Stimulated activated naive B cell treated with anti-CD40 and anti-IgM and Interleukin-4, amounts not matched to agents 10 μg/mL and 1 μg/mL and 100 μg/mL, for 72 hours (primary cell): Measurements from ENCODE around the gene MEDAG.
"Not testable (repeated sequence)": the region's sequence is repeated elsewhere in the genome, so short reads cannot be mapped to it uniquely, and the experiment has no call there.

Experiments
- ATAC-seq, 2 donors: fragments of 150-1000 bp; cut with Tn5 transposase; replicated peaks; 2 replicates each; pipeline ENCODE4 v1.10.0; 2021; ENCODE audit warnings: moderate library complexity in 1 of 2
- DNase-seq: peaks from one replicate; pipeline ENCODE4 v3.0.0; 2021
- H3K27ac Mint-ChIP-seq: one replicate; pipeline ENCODE4 v1.8.0; 2022; ENCODE audit warnings: mild to moderate bottlenecking, mixed read lengths
- H3K27me3 Mint-ChIP-seq, 2 donors: one replicate each; pipeline ENCODE4 v1.8.0; 2022; ENCODE audit warnings: mixed read lengths in 2 of 2
- H3K36me3 Mint-ChIP-seq, 2 donors: one replicate each; pipeline ENCODE4 v1.8.0; 2022; ENCODE audit warnings: mixed read lengths in 2 of 2, mild to moderate bottlenecking in 1 of 2
- H3K4me1 Mint-ChIP-seq, 2 donors: one replicate each; pipeline ENCODE4 v1.8.0; 2022; ENCODE audit warnings: mixed read lengths in 2 of 2, mild to moderate bottlenecking in 1 of 2
- H3K4me3 Mint-ChIP-seq, 2 donors: one replicate each; pipeline ENCODE4 v1.8.0; 2022; ENCODE audit warnings: mild to moderate bottlenecking in 2 of 2, mixed read lengths in 2 of 2, moderate library complexity in 1 of 2
- H3K9me3 Mint-ChIP-seq, 2 donors: one replicate each; pipeline ENCODE4 v1.8.0; 2022; ENCODE audit warnings: mixed read lengths in 2 of 2, mild to moderate bottlenecking in 1 of 2

MEDAG gene

GRCh38 chr13:30907121-30907861, 1.2 kb downstream of the MEDAG start:
- Mint-ChIP-seq H3K9me3 (no peaks in the 10 kb centered on the region), H3K4me1 (peaks cover 8 to 16% of the 10 kb centered on the region in 2 donors), H3K27me3 (peaks cover 46 to 54% of the 10 kb centered on the region in 2 donors), H3K4me3 (no peak overlapping the region), H3K27ac (no peak overlapping the region), H3K36me3 (no peaks in the 10 kb centered on the region)
- no peak for ATAC-seq
- DNase-seq, result no peak

GRCh38 chr13:30908416-30908980, 2.4 kb downstream of the MEDAG start:
- DNase-seq, result no peak
- peaks cover 42 to 54% of the 10 kb centered on the region in 2 donors for H3K27me3 Mint-ChIP-seq
- no peaks in the 10 kb centered on the region for H3K9me3 Mint-ChIP-seq
- no peak overlapping the region for H3K4me3 Mint-ChIP-seq
- H3K36me3 Mint-ChIP-seq, result no peaks in the 10 kb centered on the region
- H3K27ac Mint-ChIP-seq, result no peak overlapping the region
- no peak for ATAC-seq
- peaks cover 8 to 16% of the 10 kb centered on the region in 2 donors for H3K4me1 Mint-ChIP-seq

GRCh38 chr13:30910676-30911075, 4.6 kb downstream of the MEDAG start:
- Mint-ChIP-seq H3K4me1 (peaks cover 5 to 16% of the 10 kb centered on the region in 2 donors), H3K27ac (no peak overlapping the region), H3K9me3 (no peaks in the 10 kb centered on the region), H3K27me3 (peaks cover 33 to 43% of the 10 kb centered on the region in 2 donors), H3K4me3 (no peak overlapping the region), H3K36me3 (no peaks in the 10 kb centered on the region)
- no peak for ATAC-seq
- no peak for DNase-seq

- Mint-ChIP-seq H3K4me1 (no peaks in the 10 kb centered on the region), H3K27me3 (peaks cover 30 to 34% of the 10 kb centered on the region in 2 donors), H3K9me3 (no peaks in the 10 kb centered on the region), H3K4me3 (no peak overlapping the region), H3K36me3 (no peaks in the 10 kb centered on the region), H3K27ac (no peak overlapping the region)
- DNase-seq (no peak), ATAC-seq (no peak)
Observed at GRCh38 chr13:30915691-30916541, 9.8 kb downstream of the MEDAG start.

- Mint-ChIP-seq H3K4me1 (no peaks in the 10 kb centered on the region), H3K4me3 (no peak overlapping the region), H3K9me3 (no peaks in the 10 kb centered on the region), H3K36me3 (no peaks in the 10 kb centered on the region), H3K27ac (no peak overlapping the region), H3K27me3 (peaks cover 25 to 33% of the 10 kb centered on the region in 2 donors)
- no peak for ATAC-seq
- no peak for DNase-seq
Observed at GRCh38 chr13:30916991-30917390, 10.9 kb downstream of the MEDAG start.

- peaks cover 29 to 41% of the 10 kb centered on the region in 2 donors for H3K27me3 Mint-ChIP-seq
- no peak for ATAC-seq
- H3K9me3 Mint-ChIP-seq, result peaks cover 0 to 4% of the 10 kb centered on the region in 2 donors
- no peaks in the 10 kb centered on the region for H3K36me3 Mint-ChIP-seq
- no peaks in the 10 kb centered on the region for H3K4me1 Mint-ChIP-seq
- H3K27ac Mint-ChIP-seq, result no peak overlapping the region
- no peak for DNase-seq
- H3K4me3 Mint-ChIP-seq, result no peak overlapping the region
Observed at GRCh38 chr13:30918662-30919405, 12.8 kb downstream of the MEDAG start.

- Mint-ChIP-seq H3K9me3 (peaks cover 0 to 4% of the 10 kb centered on the region in 2 donors), H3K27ac (no peak overlapping the region), H3K27me3 (peaks cover 23 to 42% of the 10 kb centered on the region in 2 donors), H3K4me1 (no peaks in the 10 kb centered on the region), H3K36me3 (no peaks in the 10 kb centered on the region), H3K4me3 (no peak overlapping the region)
- ATAC-seq, result no peak
- DNase-seq, result no peak
Observed at GRCh38 chr13:30920162-30920909, 14.3 kb downstream of the MEDAG start.

- Mint-ChIP-seq H3K9me3 (peaks cover 0 to 4% of the 10 kb centered on the region in 2 donors), H3K4me1 (no peaks in the 10 kb centered on the region), H3K27ac (no peak overlapping the region), H3K4me3 (no peak overlapping the region), H3K27me3 (peaks cover 18 to 32% of the 10 kb centered on the region in 2 donors), H3K36me3 (no peaks in the 10 kb centered on the region)
- ATAC-seq (no peak), DNase-seq (no peak)
Observed at GRCh38 chr13:30923418-30923817, 17.3 kb downstream of the MEDAG start.

GRCh38 chr13:30924721-30925120, 18.6 kb downstream of the MEDAG start:
- Mint-ChIP-seq H3K36me3 (no peaks in the 10 kb centered on the region), H3K4me1 (no peaks in the 10 kb centered on the region), H3K27ac (no peak overlapping the region), H3K4me3 (no peak overlapping the region), H3K9me3 (peaks cover 0 to 4% of the 10 kb centered on the region in 2 donors), H3K27me3 (peaks cover 21 to 44% of the 10 kb centered on the region in 2 donors)
- no peak for ATAC-seq
- DNase-seq, result no peak

GRCh38 chr13:30925429-30925828, 19.4 kb downstream of the MEDAG start:
- H3K4me3 Mint-ChIP-seq, result no peak overlapping the region
- DNase-seq, result no peak
- H3K27ac Mint-ChIP-seq, result no peak overlapping the region
- peaks cover 24 to 45% of the 10 kb centered on the region in 2 donors for H3K27me3 Mint-ChIP-seq
- H3K36me3 Mint-ChIP-seq, result no peaks in the 10 kb centered on the region
- H3K9me3 Mint-ChIP-seq, result peaks cover 0 to 4% of the 10 kb centered on the region in 2 donors
- ATAC-seq, result no peak
- H3K4me1 Mint-ChIP-seq, result no peaks in the 10 kb centered on the region

GRCh38 chr13:30926781-30927180, 20.7 kb downstream of the MEDAG start:
- no peak for DNase-seq
- Mint-ChIP-seq H3K27me3 (peaks cover 31 to 50% of the 10 kb centered on the region in 2 donors), H3K4me1 (no peaks in the 10 kb centered on the region), H3K36me3 (no peaks in the 10 kb centered on the region), H3K4me3 (no peak overlapping the region), H3K9me3 (peaks cover 0 to 4% of the 10 kb centered on the region in 2 donors), H3K27ac (no peak overlapping the region)
- no peak for ATAC-seq

- not testable (repeated sequence) for H3K9me3 Mint-ChIP-seq, H3K4me3 Mint-ChIP-seq, DNase-seq, H3K36me3 Mint-ChIP-seq, H3K4me1 Mint-ChIP-seq, H3K27ac Mint-ChIP-seq
- peak in 1 of 2 donors; percentile 39 for ATAC-seq
- H3K27me3 Mint-ChIP-seq, result peaks cover 34 to 53% of the 10 kb centered on the region in 2 donors
Observed at GRCh38 chr13:30927188-30927587, 21.1 kb downstream of the MEDAG start.

GRCh38 chr13:30927595-30927994, 21.5 kb downstream of the MEDAG start:
- Mint-ChIP-seq H3K36me3 (no peaks in the 10 kb centered on the region), H3K9me3 (peaks cover 0 to 4% of the 10 kb centered on the region in 2 donors), H3K4me3 (no peak overlapping the region), H3K4me1 (no peaks in the 10 kb centered on the region), H3K27me3 (peaks cover 34 to 57% of the 10 kb centered on the region in 2 donors), H3K27ac (no peak overlapping the region)
- DNase-seq (no peak), ATAC-seq (peak in 1 of 2 donors; percentile 16)
